ENCODE measurements around the gene GPX1.

The GPX1 gene

DNA sequence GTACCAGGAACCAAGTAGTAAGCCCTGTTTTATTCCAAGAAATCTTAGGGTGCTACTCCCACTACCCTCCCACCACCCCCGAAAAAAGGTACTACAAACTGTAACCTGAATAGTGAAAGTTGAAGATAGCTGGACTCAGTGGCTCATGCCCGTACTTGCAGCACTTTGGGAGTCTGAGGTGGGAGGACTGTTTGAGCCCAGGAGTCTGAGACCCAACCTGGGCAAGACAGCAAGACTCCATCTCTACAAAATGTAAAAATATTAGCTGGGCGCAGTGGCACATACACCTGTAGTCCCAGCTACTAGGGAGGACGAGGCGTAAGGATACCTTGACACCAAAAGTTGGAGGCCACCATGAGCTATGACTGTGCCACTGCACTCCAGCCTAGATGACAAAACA lies 45.7 kb upstream of the GPX1 start:
- peaks cover 72% of the 10 kb centered on the region for H4K20me1 ChIP-seq (ENCODE audit: insufficient read depth, low read length)
- no peak overlapping the region for H3K9ac ChIP-seq (ENCODE audit: low read length)
- no peak overlapping the region for H3K27ac ChIP-seq (ENCODE audit: low read length)
- H2AFZ ChIP-seq (ENCODE audit: low read length) = no peak overlapping the region
- no peaks in the 10 kb centered on the region for H3K9me3 ChIP-seq (replicated peaks; ENCODE audit: insufficient read depth, low read length)
- peaks cover 100% of the 10 kb centered on the region for H3K79me2 ChIP-seq (ENCODE audit: low read length)
- H3F3A ChIP-seq (ENCODE audit: insufficient read depth, low read length) = peaks cover 10% of the 10 kb centered on the region; the same call in 1 of the 2 replicates
- no peak for DNase-seq
- H3K9me2 ChIP-seq (replicated peaks; ENCODE audit: insufficient read depth, low read length) = no peaks in the 10 kb centered on the region
- no peak overlapping the region for H3K4me2 ChIP-seq (ENCODE audit: low read depth, low read length)
- no peaks in the 10 kb centered on the region; the same call in 1 of the 2 replicates for H3K36me3 ChIP-seq (replicated peaks; ENCODE audit: insufficient read depth, low read length)
- TF ChIP-seq CTCF (IDR thresholded peaks at IDR 0.05; ENCODE audit: low read length) (no peak), EZH2phosphoT487 (IDR thresholded peaks at IDR 0.05; ENCODE audit: low read length) (no peak), EZH2 (optimal IDR thresholded peaks at IDR 0.05; ENCODE audit: low read depth, low read length) (no peak)
- no peaks in the 10 kb centered on the region for H3K4me1 ChIP-seq (ENCODE audit: low read length)
- H3K27me3 ChIP-seq (replicated peaks; ENCODE audit: insufficient read depth, low read length) = no peaks in the 10 kb centered on the region
- H3K4me3 ChIP-seq (ENCODE audit: low read length) = no peak overlapping the region

DNA sequence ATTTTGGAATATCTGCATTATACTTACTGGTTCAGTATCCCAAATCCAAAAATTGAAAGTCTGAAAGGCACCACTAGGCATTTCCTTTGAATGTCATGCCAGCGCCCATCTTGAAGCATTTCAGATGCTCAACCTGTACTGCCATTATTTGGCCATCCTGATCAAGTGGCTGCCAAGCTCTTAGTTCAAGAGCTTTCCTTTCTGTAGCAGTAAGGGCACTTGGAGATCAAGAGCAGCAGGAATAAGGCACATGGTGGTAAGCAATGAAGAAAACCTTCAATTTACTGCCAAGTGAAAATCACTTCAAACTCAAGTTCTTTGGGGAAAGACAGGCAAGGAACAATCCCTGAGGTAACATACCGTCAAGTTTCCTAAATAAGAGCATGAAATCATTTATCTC lies 43.6 kb upstream of the GPX1 start:
- H3K4me2 ChIP-seq (ENCODE audit: low read depth, low read length) = no peak overlapping the region
- H3K9me2 ChIP-seq (replicated peaks; ENCODE audit: insufficient read depth, low read length) = no peaks in the 10 kb centered on the region
- H3K27me3 ChIP-seq (replicated peaks; ENCODE audit: insufficient read depth, low read length) = no peaks in the 10 kb centered on the region
- H3K36me3 ChIP-seq (replicated peaks; ENCODE audit: insufficient read depth, low read length) = no peaks in the 10 kb centered on the region; the same call in 1 of the 2 replicates
- no peaks in the 10 kb centered on the region for H3K9me3 ChIP-seq (replicated peaks; ENCODE audit: insufficient read depth, low read length)
- H3K4me1 ChIP-seq (ENCODE audit: low read length) = no peaks in the 10 kb centered on the region
- TF ChIP-seq EZH2phosphoT487 (IDR thresholded peaks at IDR 0.05; ENCODE audit: low read length) = no peak
- TF ChIP-seq EZH2 (optimal IDR thresholded peaks at IDR 0.05; ENCODE audit: low read depth, low read length) = no peak
- TF ChIP-seq CTCF (IDR thresholded peaks at IDR 0.05; ENCODE audit: low read length) = no peak
- no peak overlapping the region for H3K4me3 ChIP-seq (ENCODE audit: low read length)
- no peak overlapping the region for H2AFZ ChIP-seq (ENCODE audit: low read length)
- DNase-seq = no peak
- H3K27ac ChIP-seq (ENCODE audit: low read length) = no peak overlapping the region
- peaks cover 10% of the 10 kb centered on the region; the same call in 1 of the 2 replicates for H3F3A ChIP-seq (ENCODE audit: insufficient read depth, low read length)
- H3K79me2 ChIP-seq (ENCODE audit: low read length) = peaks cover 100% of the 10 kb centered on the region
- H3K9ac ChIP-seq (ENCODE audit: low read length) = no peak overlapping the region
- peaks cover 69% of the 10 kb centered on the region for H4K20me1 ChIP-seq (ENCODE audit: insufficient read depth, low read length)

DNA sequence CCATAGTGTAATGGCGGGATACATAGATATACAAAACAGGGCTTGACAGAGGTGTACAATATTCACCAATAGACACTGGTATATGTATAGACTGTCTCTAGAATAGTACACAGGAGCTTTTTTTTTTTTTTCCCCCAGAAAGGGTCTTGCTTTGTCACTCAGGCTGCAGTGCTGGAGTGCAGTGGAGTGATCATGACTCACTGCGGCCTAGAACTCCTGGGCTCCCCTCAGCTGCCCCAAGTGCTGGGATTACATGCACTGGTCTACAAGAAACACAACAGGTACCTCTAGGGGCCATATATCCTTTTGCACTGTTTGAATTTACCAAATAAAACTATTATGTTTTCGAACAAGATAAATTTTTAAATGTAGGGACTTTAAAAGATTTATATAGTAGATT lies 41.3 kb upstream of the GPX1 start:
- H3K9me2 ChIP-seq (replicated peaks; ENCODE audit: insufficient read depth, low read length) = no peaks in the 10 kb centered on the region
- DNase-seq = no peak
- H3K4me1 ChIP-seq (ENCODE audit: low read length) = no peaks in the 10 kb centered on the region
- TF ChIP-seq EZH2phosphoT487 (IDR thresholded peaks at IDR 0.05; ENCODE audit: low read length) (no peak), EZH2 (optimal IDR thresholded peaks at IDR 0.05; ENCODE audit: low read depth, low read length) (no peak), CTCF (IDR thresholded peaks at IDR 0.05; ENCODE audit: low read length) (no peak)
- H3F3A ChIP-seq (ENCODE audit: insufficient read depth, low read length) = no peaks in the 10 kb centered on the region; the same call in 1 of the 2 replicates
- H3K9ac ChIP-seq (ENCODE audit: low read length) = no peak overlapping the region
- H3K27me3 ChIP-seq (replicated peaks; ENCODE audit: insufficient read depth, low read length) = no peaks in the 10 kb centered on the region
- peaks cover 100% of the 10 kb centered on the region for H3K79me2 ChIP-seq (ENCODE audit: low read length)
- H3K4me2 ChIP-seq (ENCODE audit: low read depth, low read length) = no peak overlapping the region
- H3K27ac ChIP-seq (ENCODE audit: low read length) = no peak overlapping the region
- no peaks in the 10 kb centered on the region; the same call in 1 of the 2 replicates for H3K36me3 ChIP-seq (replicated peaks; ENCODE audit: insufficient read depth, low read length)
- H2AFZ ChIP-seq (ENCODE audit: low read length) = no peak overlapping the region
- no peak overlapping the region for H3K4me3 ChIP-seq (ENCODE audit: low read length)
- H4K20me1 ChIP-seq (ENCODE audit: insufficient read depth, low read length) = peaks cover 64% of the 10 kb centered on the region
- H3K9me3 ChIP-seq (replicated peaks; ENCODE audit: insufficient read depth, low read length) = no peaks in the 10 kb centered on the region

All from MM.1S (cell line).